Measurements from ENCODE around the gene MAP3K15. TPM values are rescaled to one million over a fixed set of nuclear protein-coding genes. Genes with fewer than 3 reads are reported as not detected.

Gene MAP3K15, protein sequence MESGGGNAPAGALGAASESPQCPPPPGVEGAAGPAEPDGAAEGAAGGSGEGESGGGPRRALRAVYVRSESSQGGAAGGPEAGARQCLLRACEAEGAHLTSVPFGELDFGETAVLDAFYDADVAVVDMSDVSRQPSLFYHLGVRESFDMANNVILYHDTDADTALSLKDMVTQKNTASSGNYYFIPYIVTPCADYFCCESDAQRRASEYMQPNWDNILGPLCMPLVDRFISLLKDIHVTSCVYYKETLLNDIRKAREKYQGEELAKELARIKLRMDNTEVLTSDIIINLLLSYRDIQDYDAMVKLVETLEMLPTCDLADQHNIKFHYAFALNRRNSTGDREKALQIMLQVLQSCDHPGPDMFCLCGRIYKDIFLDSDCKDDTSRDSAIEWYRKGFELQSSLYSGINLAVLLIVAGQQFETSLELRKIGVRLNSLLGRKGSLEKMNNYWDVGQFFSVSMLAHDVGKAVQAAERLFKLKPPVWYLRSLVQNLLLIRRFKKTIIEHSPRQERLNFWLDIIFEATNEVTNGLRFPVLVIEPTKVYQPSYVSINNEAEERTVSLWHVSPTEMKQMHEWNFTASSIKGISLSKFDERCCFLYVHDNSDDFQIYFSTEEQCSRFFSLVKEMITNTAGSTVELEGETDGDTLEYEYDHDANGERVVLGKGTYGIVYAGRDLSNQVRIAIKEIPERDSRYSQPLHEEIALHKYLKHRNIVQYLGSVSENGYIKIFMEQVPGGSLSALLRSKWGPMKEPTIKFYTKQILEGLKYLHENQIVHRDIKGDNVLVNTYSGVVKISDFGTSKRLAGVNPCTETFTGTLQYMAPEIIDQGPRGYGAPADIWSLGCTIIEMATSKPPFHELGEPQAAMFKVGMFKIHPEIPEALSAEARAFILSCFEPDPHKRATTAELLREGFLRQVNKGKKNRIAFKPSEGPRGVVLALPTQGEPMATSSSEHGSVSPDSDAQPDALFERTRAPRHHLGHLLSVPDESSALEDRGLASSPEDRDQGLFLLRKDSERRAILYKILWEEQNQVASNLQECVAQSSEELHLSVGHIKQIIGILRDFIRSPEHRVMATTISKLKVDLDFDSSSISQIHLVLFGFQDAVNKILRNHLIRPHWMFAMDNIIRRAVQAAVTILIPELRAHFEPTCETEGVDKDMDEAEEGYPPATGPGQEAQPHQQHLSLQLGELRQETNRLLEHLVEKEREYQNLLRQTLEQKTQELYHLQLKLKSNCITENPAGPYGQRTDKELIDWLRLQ (N-terminal part only)
- not detected in 2 replicates for total RNA-seq (2014; rRNA removed; shearing (Covaris generic))
- polyA plus RNA-seq (2016; fragmentation: Nextera tagmentation; extraction: Ambion mirVana): not detected in 2 replicates

GRCh38 chrX:19514791-19515614, at the start of gene MAP3K15:
MAP3K15 (minus strand) TSS chrX:19515508; CDS start chrX:19515261, 247 bp downstream.
- no peaks in the 10 kb centered on the region for H3K36me3 ChIP-seq (ENCODE audit: low read depth)
- DNase-seq: peak; percentile 35
- no peaks in the 10 kb centered on the region for H3K79me2 ChIP-seq (ENCODE audit: insufficient read depth)
- H3K4me2 ChIP-seq (ENCODE audit: unreplicated experiment): no peak within 1 kb of the TSS
- WGBS, 2 experiments (ENCODE audit: low coverage in 1 of 2, low lambda C conversion rate in 2 of 2, missing lambda C conversion rate in 2 of 2): 2 to 7% methylated on average over 11 to 12 of the region's 100 CpGs
- no peak within 1 kb of the TSS; the same call in 1 of the 2 replicates for H3K4me3 ChIP-seq
- peaks cover 7% of the 10 kb centered on the region; the same call in 1 of the 2 replicates for H3K27me3 ChIP-seq (replicated peaks; ENCODE audit: insufficient read depth)
- no peaks in the 10 kb centered on the region for H3K4me1 ChIP-seq (ENCODE audit: insufficient read depth)
- no peaks in the 10 kb centered on the region for H3K9me3 ChIP-seq (ENCODE audit: low read depth)
- TF ChIP-seq EZH2 (IDR thresholded peaks at IDR 0.05; ENCODE audit: insufficient read depth, poor library complexity, severe bottlenecking): no peak
- no peak for TF ChIP-seq EZH2phosphoT487 (IDR thresholded peaks at IDR 0.05; ENCODE audit: insufficient read depth, low read depth)
- no peak within 1 kb of the TSS for H3K27ac ChIP-seq
- no peak within 1 kb of the TSS for H3K9ac ChIP-seq
- H3F3A ChIP-seq (ENCODE audit: insufficient read depth): no peaks in the 10 kb centered on the region
- H3K9me2 ChIP-seq (ENCODE audit: insufficient read depth): no peaks in the 10 kb centered on the region
- H2AFZ ChIP-seq: no peak within 1 kb of the TSS
- no peaks in the 10 kb centered on the region for H4K20me1 ChIP-seq (ENCODE audit: insufficient read depth)
- in situ Hi-C loops (cut with MboI): loop anchor here (25.0 kb wide), 1 partner anchor 128 kb away; no protein-coding TSS in a partner anchor

GRCh38 chrX:19564606-19565005, 49.3 kb upstream of the MAP3K15 start:
- in situ Hi-C loops (cut with MboI): no loop called here
- H3K9me3 ChIP-seq (ENCODE audit: low read depth): no peaks in the 10 kb centered on the region

DNA sequence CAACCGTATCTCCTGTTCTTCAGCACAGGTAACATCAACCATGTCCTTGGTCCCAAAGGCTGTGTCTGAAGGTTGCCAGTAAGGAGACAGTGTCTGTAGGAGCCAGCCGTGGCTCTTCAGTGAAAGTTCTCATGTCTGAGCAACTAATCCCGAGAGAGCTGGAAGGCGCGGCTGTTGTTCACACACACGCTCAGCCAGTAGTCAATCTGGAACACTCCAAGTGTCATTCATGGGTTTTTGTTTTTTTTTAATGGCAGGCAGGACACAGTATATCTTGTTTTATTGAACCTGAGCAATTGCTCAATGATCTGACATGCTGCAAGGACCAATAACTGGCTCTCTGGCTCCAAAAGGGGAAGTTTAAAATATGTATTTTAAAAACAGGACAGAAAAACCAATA, 48.4 kb upstream of the MAP3K15 start:
- in situ Hi-C loops (cut with MboI): no loop called here
- no peak overlapping the region for H3K4me2 ChIP-seq (ENCODE audit: unreplicated experiment)
- H3K4me1 ChIP-seq (ENCODE audit: insufficient read depth): peaks cover 10% of the 10 kb centered on the region
- no peak overlapping the region for H2AFZ ChIP-seq
- H3K27ac ChIP-seq: no peak overlapping the region
- H3F3A ChIP-seq (ENCODE audit: insufficient read depth): no peaks in the 10 kb centered on the region
- no peaks in the 10 kb centered on the region for H3K79me2 ChIP-seq (ENCODE audit: insufficient read depth)
- H3K4me3 ChIP-seq: no peak overlapping the region
- WGBS, 2 experiments (ENCODE audit: low coverage in 1 of 2, low lambda C conversion rate in 2 of 2, missing lambda C conversion rate in 2 of 2): 72 to 85% methylated on average over 4 to 6 of the region's 6 CpGs
- no peaks in the 10 kb centered on the region for H3K27me3 ChIP-seq (replicated peaks; ENCODE audit: insufficient read depth)
- TF ChIP-seq EZH2phosphoT487 (IDR thresholded peaks at IDR 0.05; ENCODE audit: insufficient read depth, low read depth): no peak
- no peak for TF ChIP-seq EZH2 (IDR thresholded peaks at IDR 0.05; ENCODE audit: insufficient read depth, poor library complexity, severe bottlenecking)
- no peaks in the 10 kb centered on the region for H3K9me2 ChIP-seq (ENCODE audit: insufficient read depth)
- H3K9ac ChIP-seq: no peak overlapping the region
- DNase-seq: no peak
- no peaks in the 10 kb centered on the region for H3K36me3 ChIP-seq (ENCODE audit: low read depth)
- H4K20me1 ChIP-seq (ENCODE audit: insufficient read depth): no peaks in the 10 kb centered on the region
- no peaks in the 10 kb centered on the region for H3K9me3 ChIP-seq (ENCODE audit: low read depth)

More at GRCh38 chrX:19564606-19565005, 49.3 kb upstream of the MAP3K15 start:
- H3K4me1 ChIP-seq (ENCODE audit: insufficient read depth): peaks cover 10% of the 10 kb centered on the region
- H3F3A ChIP-seq (ENCODE audit: insufficient read depth): no peaks in the 10 kb centered on the region
- H3K9ac ChIP-seq: no peak overlapping the region
- H2AFZ ChIP-seq: no peak overlapping the region
- WGBS, 2 experiments (ENCODE audit: low coverage in 1 of 2, low lambda C conversion rate in 2 of 2, missing lambda C conversion rate in 2 of 2): 92 to 100% methylated on average over 1 of the region's 1 CpG
- no peak for DNase-seq
- H3K36me3 ChIP-seq (ENCODE audit: low read depth): no peaks in the 10 kb centered on the region
- H3K4me2 ChIP-seq (ENCODE audit: unreplicated experiment): no peak overlapping the region
- no peak overlapping the region for H3K27ac ChIP-seq
- no peaks in the 10 kb centered on the region for H3K79me2 ChIP-seq (ENCODE audit: insufficient read depth)
- no peaks in the 10 kb centered on the region for H3K27me3 ChIP-seq (replicated peaks; ENCODE audit: insufficient read depth)
- H3K4me3 ChIP-seq: no peak overlapping the region
- TF ChIP-seq EZH2 (IDR thresholded peaks at IDR 0.05; ENCODE audit: insufficient read depth, poor library complexity, severe bottlenecking) (no peak), EZH2phosphoT487 (IDR thresholded peaks at IDR 0.05; ENCODE audit: insufficient read depth, low read depth) (no peak)
- no peaks in the 10 kb centered on the region for H3K9me2 ChIP-seq (ENCODE audit: insufficient read depth)
- H4K20me1 ChIP-seq (ENCODE audit: insufficient read depth): no peaks in the 10 kb centered on the region

Data from GM23248 (cell line).